ENCODE results near the gene LRRC51.
A peak's percentile ranks its signal among the peaks of the same experiment; 100 is the strongest.

LRRC51 gene

GRCh38 chr11:72080326-72081183 lies at the start of gene LRRC51, which contains the start of gene NUMA1:
Gene LRRC51, plus strand, starts transcription at chr11:72080850. Its CDS starts 8,234 bp downstream, at chr11:72089084.
Gene NUMA1, minus strand, starts transcription at chr11:72080542. Its CDS starts 44,599 bp downstream, at chr11:72035943.
- DNase-seq: peak; percentile 97

DNA sequence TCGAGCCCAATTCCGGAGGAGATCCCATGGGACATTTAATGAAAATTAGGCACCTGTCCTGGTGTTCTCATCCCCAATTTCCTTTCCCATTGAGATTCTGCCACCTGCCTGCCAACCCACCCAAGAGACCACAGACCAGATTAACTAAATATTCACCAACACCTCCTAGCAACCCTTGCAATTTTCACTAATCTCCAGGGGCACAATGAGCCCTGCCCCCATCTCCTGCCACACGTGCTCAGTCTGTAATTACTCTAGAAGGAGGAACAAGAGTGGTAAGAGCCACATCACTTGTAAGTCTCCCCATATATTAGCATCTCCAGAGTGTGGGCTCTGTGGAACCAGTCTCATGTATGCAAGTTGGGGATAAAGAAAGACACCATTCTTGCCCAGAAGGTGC lies 44.0 kb upstream of the LRRC51 start:
- no peak for DNase-seq

DNA sequence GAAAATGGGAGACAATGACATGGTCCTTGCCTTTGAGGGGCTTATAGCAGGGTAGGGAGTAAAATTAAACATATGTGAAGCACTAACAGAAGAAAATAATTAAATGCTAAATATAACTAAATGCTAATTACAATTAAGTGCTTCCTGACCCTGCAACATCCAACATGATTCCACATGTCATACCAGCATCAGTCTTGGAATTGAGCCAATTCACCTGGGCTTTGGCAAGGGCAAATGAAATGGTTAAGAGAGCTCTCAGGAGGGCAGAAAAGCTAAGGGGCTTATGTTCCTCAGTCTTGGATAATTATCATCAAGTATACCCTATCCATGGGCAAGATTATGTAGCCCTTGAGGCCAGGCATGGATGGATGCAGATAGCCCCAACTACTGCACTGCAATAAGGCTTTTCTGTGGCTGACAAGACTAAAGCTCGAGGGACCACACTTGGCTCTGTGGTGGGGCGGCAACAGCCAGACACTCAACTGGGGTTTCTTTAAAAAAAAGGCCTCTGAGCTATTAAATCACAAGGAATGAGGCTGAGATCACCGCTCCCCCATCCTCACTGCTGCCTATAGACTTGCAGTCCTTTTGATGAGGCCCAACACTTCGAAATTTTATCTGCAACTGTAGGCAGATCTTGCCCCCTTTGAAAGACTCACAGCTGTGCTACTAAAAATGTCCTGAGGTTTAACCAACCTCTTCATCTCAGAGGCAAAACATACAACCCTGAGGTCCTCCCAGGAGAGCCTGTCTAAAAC lies 42.9 kb upstream of the LRRC51 start:
- no peak for DNase-seq

- no peak for DNase-seq
These were observed 42.2 kb upstream of the LRRC51 start for GRCh38 chr11:72038491-72038890.

DNA sequence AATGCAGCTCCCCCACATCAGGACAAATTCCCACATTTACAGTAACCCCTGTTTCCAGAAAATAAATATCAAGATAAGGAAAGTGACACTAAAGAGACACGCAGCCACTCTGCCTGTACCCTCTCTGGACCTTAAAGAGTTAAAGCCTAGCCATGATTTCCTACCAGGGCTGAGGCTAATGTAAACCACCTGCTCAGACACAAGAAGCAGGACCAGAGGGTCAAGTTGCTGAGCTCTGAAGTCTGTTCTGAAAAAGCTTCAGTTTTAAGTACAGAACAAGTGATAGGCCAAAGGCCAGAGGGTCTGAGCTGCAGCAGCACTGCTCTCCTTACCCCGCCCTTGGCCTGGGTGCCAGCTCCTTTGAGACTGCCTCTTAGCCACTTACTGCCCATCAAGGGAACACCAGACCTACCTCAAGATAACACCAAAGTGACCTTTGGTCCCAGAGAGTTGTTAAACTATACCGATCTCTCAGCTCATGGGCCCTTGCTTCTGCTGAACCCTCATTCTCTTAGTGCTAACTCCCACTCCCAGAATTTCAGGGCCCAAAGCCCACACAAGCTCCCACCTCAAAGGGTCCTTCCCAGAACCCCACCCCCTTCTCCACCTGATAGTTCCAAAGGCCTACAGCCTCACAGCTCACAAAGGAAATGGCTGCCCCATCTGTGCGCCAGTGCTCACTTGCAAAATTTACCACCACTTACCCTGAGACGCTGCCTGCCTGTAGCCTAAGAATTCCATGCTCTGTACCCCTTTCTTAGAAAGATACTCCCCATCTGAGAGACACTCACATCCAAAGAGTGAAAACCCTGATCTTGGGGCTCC lies 41.4 kb upstream of the LRRC51 start:
- no peak for DNase-seq

- DNase-seq: no peak
These were observed 40.7 kb upstream of the LRRC51 start for GRCh38 chr11:72039856-72040401.

GRCh38 chr11:72040491-72041363 lies 39.9 kb upstream of the LRRC51 start:
- peak; percentile 70 for DNase-seq

DNA sequence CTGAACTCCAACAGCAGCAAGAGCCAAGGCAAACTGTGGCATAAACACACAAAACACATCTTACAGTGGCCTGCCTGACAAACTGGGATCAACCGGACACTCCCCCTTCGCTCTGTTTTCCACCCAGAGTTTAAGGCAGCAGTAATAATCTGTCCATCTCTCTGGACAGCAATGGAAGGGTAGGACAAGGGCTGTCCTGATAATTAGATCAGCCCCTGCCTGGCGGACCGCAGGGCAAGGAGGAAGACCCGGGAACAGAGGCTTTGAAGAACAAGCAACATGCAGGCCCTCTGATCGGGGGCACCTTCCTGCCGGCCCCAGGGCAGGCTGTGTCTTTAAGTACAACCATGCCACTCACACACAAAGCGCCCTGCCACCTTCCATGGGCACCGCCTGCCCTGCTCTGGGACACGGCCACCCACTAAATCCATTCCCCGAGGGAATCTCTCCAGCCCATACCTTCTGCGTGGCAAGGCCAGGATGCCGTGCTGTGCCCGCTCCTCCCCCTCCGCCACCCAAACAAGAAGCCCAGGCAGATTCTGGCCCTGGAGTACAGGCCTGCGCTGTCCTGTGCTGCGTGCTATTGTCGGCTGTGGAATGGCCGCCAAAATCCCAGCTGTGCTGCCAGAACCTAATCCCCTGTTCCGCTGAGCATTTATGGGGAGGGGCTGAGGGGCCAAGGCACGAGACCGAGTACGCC lies 39.1 kb upstream of the LRRC51 start:
- DNase-seq: no peak

GRCh38 chr11:72042064-72042745 lies 38.4 kb upstream of the LRRC51 start:
- no peak for DNase-seq

DNA sequence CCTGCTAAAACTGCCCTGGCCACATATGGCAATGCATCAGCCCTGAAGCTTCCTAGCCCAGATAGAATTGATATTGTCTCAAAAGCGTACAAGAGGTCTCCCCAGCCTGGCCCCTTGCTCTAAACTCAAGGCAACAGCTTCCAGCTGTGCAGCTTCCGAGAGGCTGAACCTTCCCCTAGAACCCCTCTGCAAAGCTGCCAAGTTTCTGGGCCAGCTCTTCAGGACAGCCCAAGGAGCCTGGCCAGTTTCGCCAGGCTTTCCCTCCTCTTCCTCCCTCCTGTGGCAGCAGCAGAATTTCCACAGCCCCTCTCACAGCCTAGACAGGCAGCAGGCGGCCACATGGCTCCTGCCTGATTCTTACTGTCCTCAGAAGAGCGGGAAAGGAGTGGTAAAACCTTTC lies 34.8 kb upstream of the LRRC51 start:
- DNase-seq: no peak

DNA sequence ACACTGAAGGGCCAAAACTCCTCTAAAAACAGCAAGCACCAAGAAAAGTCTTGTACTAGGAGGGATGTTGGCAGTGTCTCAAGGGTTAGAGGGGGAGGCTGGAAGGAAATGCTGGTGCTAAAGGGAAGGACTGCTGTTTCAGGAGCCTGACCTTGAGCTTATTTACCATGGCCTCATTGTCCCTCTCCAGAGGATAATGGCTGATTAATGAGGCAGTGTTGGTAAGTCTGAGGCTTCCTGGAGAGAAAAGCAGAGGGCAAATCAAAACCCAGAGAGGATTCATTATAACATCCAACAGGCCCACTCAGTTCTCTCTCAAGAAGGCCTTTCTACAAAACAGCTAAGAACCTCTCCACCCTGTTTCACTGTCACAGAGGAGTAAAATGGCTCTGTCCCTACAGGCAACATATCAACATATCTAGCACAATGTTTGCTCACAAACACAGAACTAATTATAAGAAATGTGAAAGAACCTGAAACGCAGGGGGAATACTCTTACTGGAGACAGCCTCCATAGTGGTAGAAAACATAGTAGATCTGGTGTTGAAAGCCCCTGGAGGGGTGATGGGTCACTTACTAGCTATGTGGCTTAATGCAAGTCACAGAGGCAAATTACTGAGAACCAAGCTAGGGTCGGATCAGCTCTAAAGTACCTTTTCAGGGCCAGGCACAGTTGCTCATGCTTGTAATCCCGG lies 31.7 kb upstream of the LRRC51 start:
- DNase-seq: no peak

GRCh38 chr11:72058416-72059034 lies 22.1 kb upstream of the LRRC51 start:
- DNase-seq: no peak

DNA sequence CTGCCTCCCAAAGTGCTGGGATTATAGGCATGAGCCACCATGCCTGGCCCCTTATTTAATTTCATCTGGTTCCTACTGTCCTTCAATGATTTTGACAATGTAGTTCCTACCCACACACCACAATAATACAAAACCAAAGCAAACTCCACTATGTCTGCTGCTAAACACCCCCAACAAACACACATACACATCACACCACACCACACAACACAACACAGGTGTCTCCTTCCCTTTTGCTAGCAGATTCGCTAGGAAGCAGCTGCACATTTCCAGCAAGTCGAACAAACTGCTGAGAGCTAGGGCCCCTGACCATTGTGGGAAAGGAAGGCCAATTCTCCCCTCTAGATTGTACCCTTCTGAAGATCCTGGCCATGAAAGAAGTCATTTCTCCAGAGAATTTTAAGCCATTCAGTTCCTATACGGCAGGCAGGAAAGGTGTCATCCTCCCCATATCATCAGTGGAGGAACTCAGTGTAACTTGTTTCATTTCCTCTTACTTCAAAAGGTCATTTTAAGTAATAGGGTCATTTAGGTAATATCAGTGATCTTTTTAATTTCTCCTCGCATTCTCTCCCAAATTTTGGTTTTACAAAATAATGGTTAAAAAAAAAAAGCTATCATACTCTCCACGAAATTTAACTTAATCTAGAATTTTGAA lies 18.8 kb upstream of the LRRC51 start:
- no peak for DNase-seq

DNA sequence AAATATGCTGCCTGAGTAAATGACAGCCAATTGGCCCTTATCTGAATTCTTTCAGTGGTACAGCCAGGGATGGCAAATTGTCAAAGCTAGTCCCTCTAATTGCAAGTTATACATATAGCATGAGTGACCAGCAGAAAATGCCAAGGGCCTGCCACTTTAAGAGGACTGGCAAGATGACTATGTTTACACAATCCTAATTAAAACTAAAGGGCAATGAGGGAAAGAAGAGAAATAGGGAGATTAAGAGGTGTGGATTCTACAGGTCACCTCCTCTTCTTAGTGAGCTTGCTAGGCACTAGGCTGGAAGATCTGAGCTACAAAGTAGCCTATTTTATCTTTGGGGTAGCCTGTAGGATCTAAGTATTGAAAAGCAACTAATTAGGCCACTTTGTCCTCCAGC lies 13.8 kb upstream of the LRRC51 start:
- no peak for DNase-seq

DNA sequence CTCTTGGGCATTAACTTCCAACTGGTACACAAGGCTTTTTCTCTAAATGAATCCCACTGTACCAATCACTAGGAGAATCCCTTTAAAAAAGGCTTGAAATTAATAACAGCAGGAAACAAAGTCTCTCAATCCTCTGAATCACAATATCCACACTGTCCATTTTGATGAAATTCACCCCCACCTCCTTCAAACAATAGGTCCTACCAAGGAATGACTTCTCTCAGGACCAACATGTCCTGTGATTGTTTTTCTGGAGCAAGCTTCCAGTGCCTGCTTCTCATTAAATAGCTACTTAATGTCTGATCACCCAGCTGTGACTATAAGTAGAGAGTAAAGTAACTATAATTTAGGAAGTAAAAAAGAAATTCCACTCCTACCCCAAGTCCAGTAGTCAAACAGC lies 13.4 kb upstream of the LRRC51 start:
- DNase-seq: no peak

DNA sequence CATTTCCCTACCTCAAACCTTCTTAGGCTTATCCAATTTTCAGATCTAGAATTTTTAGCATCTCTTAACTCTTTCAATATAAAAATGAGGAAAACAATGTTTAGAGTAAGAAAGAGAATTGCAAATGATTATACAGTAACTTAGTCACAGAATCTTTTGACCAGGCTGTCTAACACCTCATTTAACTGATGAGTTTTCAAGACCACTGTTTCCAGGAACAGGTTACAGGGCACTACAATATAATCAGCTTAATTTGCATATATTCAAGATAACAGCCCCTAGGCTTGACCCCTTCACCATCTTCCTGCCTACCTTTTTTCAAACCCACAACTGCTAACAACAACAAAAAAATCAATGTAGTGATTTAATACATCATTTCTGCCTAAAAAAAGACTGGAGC lies 13.0 kb upstream of the LRRC51 start:
- no peak for DNase-seq

GRCh38 chr11:72069200-72069599 lies 11.4 kb upstream of the LRRC51 start:
- no peak for DNase-seq

GRCh38 chr11:72069787-72070251 lies 10.8 kb upstream of the LRRC51 start:
- no peak for DNase-seq

DNA sequence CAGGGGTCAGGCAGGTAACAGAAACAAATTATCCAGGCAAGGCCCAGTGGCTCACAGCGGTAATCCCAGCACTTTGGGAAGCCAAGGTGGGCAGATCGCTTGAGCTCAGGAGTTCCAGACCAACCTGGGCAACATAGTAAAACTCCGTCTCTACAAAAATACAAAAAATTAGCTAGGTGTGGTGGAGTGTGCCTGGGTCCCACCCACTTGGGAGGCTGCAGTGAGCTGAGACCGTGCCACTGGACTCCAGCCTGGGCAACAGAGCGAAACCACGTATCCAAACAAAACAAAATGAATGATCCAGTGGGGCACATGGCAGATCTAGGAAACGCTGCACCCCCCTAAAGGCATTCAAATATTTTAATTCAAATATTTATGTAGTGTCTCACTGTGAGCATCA lies 10.2 kb upstream of the LRRC51 start:
- DNase-seq: no peak
